Measurements from ENCODE around the gene EFHC2. TPM values are rescaled to one million over a fixed set of nuclear protein-coding genes. Genes with fewer than 3 reads are reported as not detected.

EFHC2 gene
- total RNA-seq, 1 experiment from 2014 or later = not detected

GRCh38 chrX:44106864-44107263, 236.6 kb downstream of the EFHC2 start:
- H3K79me2 ChIP-seq (ENCODE audit: insufficient read depth, low read length) = no peaks in the 10 kb centered on the region
- no peak for TF ChIP-seq JUND (IDR thresholded peaks at IDR 0.05)
- TF ChIP-seq EGR1 (IDR thresholded peaks at IDR 0.05; ENCODE audit: low read depth) = no peak
- no peak for TF ChIP-seq EZH2 (IDR thresholded peaks at IDR 0.05)
- no peak for TF ChIP-seq POLR2A (IDR thresholded peaks at IDR 0.05; ENCODE audit: borderline replicate concordance, extremely low read depth, insufficient read depth, insufficient read length)
- TF ChIP-seq CEBPB (IDR thresholded peaks at IDR 0.05; ENCODE audit: low read depth) = no peak
- no peak for TF ChIP-seq FOSL1 (IDR thresholded peaks at IDR 0.05; ENCODE audit: low read depth)
- TF ChIP-seq YY1 (IDR thresholded peaks at IDR 0.05; ENCODE audit: extremely low read depth, insufficient replicate concordance, low read depth, low read length) = no peak
- TF ChIP-seq ZFX (IDR thresholded peaks at IDR 0.05) = no peak
- TF ChIP-seq SIN3A (IDR thresholded peaks at IDR 0.05; ENCODE audit: low read depth) = no peak
- TF ChIP-seq MAX (IDR thresholded peaks at IDR 0.05) = no peak
- TF ChIP-seq, protein P1, sequence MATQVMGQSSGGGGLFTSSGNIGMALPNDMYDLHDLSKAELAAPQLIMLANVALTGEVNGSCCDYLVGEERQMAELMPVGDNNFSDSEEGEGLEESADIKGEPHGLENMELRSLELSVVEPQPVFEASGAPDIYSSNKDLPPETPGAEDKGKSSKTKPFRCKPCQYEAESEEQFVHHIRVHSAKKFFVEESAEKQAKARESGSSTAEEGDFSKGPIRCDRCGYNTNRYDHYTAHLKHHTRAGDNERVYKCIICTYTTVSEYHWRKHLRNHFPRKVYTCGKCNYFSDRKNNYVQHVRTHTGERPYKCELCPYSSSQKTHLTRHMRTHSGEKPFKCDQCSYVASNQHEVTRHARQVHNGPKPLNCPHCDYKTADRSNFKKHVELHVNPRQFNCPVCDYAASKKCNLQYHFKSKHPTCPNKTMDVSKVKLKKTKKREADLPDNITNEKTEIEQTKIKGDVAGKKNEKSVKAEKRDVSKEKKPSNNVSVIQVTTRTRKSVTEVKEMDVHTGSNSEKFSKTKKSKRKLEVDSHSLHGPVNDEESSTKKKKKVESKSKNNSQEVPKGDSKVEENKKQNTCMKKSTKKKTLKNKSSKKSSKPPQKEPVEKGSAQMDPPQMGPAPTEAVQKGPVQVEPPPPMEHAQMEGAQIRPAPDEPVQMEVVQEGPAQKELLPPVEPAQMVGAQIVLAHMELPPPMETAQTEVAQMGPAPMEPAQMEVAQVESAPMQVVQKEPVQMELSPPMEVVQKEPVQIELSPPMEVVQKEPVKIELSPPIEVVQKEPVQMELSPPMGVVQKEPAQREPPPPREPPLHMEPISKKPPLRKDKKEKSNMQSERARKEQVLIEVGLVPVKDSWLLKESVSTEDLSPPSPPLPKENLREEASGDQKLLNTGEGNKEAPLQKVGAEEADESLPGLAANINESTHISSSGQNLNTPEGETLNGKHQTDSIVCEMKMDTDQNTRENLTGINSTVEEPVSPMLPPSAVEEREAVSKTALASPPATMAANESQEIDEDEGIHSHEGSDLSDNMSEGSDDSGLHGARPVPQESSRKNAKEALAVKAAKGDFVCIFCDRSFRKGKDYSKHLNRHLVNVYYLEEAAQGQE (IDR thresholded peaks at IDR 0.05; ENCODE audit: low read depth) = no peak
- no peak for TF ChIP-seq RAD21 (IDR thresholded peaks at IDR 0.05; ENCODE audit: low read depth)
- no peak overlapping the region for H3K4me2 ChIP-seq (ENCODE audit: low read length)
- ATAC-seq = no peak
- intact Hi-C loops (cut with micrococcal nuclease) = no loop called here
- H2AFZ ChIP-seq (ENCODE audit: low read depth, low read length, poor library complexity, severe bottlenecking) = no peak overlapping the region
- POLR2A ChIA-PET = no interaction called here
- no peak for DNase-seq (ENCODE audit: low read depth, low spot score)
- H3K9me2 ChIP-seq (ENCODE audit: insufficient read depth) = no peaks in the 10 kb centered on the region
- H3K4me3 ChIP-seq (replicated peaks in 1 of 2; ENCODE audit: low read depth in 1 of 2, low read length in 2 of 2) = no peak overlapping the region
- no peaks in the 10 kb centered on the region for H3K27me3 ChIP-seq (ENCODE audit: insufficient read depth, low read length)
- CTCF ChIA-PET = no interaction called here
- H3K36me3 ChIP-seq (ENCODE audit: control insufficient read depth in 1 of 2, insufficient read depth in 2 of 2, low read length in 2 of 2) = no peaks in the 10 kb centered on the region
- BruUV-seq (replicated peaks) = no TSS peak
- no peak overlapping the region for H3K27ac ChIP-seq (ENCODE audit: low read depth, low read length)
- RAD21 ChIA-PET (ENCODE audit: low non-redundant PET in 1 of 2, low total read pairs in 2 of 2, uncharacterized antibody in 2 of 2, unreplicated experiment in 2 of 2) = no interaction called here
- H3K9me3 ChIP-seq (ENCODE audit: control insufficient read depth in 1 of 2, insufficient read depth in 1 of 2, low read depth in 1 of 2, low read length in 2 of 2) = no peaks in the 10 kb centered on the region
- no peaks in the 10 kb centered on the region for H4K20me1 ChIP-seq (ENCODE audit: insufficient read depth)
- H3K9ac ChIP-seq (ENCODE audit: low read length) = no peak overlapping the region
- H3K4me1 ChIP-seq (ENCODE audit: control insufficient read depth in 1 of 2, insufficient read depth in 2 of 2, low read length in 2 of 2) = no peaks in the 10 kb centered on the region
